ENCODE data around the gene UBE2M. TPM values are rescaled to one million over a fixed set of nuclear protein-coding genes. Genes with fewer than 3 reads are reported as not detected.

The UBE2M gene
- polyA plus RNA-seq, 6 donors from 2014 or later = 10.8 to 24.2 (median 16.8) TPM

DNA sequence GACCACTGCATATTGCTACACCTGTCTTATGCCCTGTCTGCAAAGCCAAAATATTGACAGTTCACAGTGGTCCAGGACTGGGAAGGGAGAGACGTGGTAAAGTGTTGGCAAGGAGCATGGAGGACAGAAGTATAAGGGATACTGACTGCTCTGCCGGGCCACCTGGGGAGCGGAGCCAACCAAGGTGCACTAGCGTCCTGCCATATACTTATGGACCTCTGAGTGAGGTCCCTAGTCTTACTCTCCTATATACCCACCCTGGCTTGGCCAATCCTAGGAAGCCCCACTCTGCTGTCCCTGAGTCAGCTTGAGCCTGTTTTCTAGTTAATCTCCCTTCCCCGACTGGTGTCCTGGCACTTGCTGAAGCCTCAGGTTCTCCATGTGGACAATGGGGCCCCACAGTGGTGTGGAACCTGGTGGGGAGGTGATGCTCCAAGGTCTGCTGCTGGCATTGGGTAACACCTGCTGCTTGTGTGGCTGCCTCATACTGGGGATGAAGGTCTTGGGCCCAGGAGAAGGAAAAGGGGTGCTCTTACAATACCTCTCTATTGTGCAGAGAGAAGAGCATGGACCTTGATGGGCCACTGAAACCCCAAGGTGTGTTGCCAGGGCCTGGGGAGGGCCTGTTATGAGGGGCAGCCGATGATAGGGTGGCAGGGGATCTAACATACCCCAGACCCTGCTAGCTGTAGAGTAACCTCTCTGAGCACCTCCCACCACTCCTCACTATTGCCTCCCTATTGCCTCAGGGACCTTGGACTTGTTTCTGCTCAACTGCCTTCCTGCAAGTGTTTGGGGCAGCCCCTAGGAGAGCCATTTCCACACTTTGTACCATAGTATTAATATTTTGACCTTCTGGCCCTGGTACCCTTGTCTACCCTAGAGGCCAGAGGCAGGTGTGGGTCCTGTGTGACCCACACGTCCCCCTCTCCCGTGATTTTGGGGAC is 21.3 kb downstream of the UBE2M start:
- Mint-ChIP-seq H3K27me3 (peaks cover 0 to 22% (median 14%) of the 10 kb centered on the region in 3 donors), H3K4me1 (peaks cover 12 to 20% (median 14%) of the 10 kb centered on the region in 3 donors), H3K4me3 (peak overlapping the region in 7 of 8 donors; percentile 45 to 89 (median 73)), H3K36me3 (no peaks in the 10 kb centered on the region), H3K27ac (peak overlapping the region in 1 of 6 donors; percentile 56), H3K9me3 (peaks cover 0 to 2% (median 0%) of the 10 kb centered on the region in 7 donors)
- DNase-seq = no peak
- no peak for ATAC-seq (ENCODE audit: low read depth in 2 of 2)

DNA sequence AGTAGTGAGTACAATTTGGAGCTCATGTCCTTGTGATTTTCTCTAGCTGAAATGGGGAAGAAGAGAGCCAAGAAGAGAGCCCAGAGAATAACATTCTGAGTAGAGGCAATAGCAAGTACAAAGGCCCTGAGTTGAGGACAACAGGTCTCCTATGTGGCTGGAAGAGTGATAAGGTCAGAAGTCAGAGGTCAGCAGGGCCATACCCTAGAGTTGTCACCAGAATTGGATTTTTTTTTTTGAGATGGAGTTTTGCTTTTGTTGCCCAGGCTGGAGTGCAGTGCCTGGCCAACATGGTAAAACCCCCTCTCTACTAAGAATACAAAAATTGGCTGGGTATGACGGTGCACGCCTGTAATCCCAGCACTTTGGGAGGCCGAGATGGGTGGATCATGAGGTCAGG is 22.6 kb downstream of the UBE2M start:
- ATAC-seq (ENCODE audit: low read depth in 2 of 2) = no peak
- H3K27ac Mint-ChIP-seq = no peak overlapping the region

DNA sequence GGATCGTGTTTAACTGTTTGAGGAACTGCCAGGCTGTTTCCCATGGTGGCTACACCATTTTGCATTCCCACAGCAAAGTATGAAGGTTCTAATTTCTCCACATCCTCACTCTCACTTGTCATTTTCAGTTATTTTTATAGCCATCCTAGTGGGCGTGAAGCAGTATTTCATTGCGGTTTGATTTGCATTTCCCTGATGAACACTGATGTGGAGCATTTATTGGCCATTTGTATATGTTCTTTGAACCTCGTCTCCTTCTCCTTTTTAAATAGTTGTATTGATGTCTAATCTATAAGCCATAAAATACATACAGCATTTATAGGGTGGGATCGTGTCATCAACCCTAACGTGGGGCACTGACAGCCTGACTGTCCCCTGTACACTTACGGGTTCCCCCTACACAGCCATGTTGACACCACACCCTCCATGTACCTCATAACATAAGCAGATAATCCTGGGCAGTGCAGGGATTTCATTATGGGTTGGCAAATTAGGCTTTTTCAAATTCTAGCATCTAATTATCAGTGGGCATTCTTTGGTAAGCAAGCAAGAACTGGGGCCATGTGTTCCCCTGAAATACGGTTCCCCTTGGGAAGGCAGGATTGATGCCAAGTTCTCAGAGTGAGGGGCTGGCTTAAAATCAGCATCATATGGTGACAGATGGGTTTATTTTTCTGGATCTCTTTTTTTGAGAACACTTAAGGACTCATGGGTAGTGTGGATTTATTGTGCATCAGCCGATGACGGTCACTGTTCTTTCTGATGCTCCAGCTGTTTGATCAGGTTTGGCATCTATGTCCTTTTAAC is 27.2 kb downstream of the UBE2M start:
- Mint-ChIP-seq H3K27me3 (no peaks in the 10 kb centered on the region), H3K4me3 (peak overlapping the region in 6 of 8 donors; percentile 7 to 78 (median 45)), H3K9me3 (no peaks in the 10 kb centered on the region), H3K4me1 (peaks cover 14 to 18% (median 16%) of the 10 kb centered on the region in 3 donors), H3K36me3 (no peaks in the 10 kb centered on the region), H3K27ac (peak overlapping the region in 4 of 6 donors; percentile 35 to 90 (median 70))
- DNase-seq (no peak), ATAC-seq (ENCODE audit: low read depth in 2 of 2) (peak; percentile 65 to 81)

More for the DNA sequence above, 22.6 kb downstream of the UBE2M start:
- no peak for DNase-seq
- Mint-ChIP-seq H3K4me1 (peaks cover 24 to 32% (median 25%) of the 10 kb centered on the region in 3 donors), H3K36me3 (no peaks in the 10 kb centered on the region), H3K4me3 (peak overlapping the region in 1 of 8 donors; percentile 19), H3K27me3 (peaks cover 0 to 22% (median 14%) of the 10 kb centered on the region in 3 donors), H3K9me3 (peaks cover 0 to 2% (median 0%) of the 10 kb centered on the region in 7 donors)

DNA sequence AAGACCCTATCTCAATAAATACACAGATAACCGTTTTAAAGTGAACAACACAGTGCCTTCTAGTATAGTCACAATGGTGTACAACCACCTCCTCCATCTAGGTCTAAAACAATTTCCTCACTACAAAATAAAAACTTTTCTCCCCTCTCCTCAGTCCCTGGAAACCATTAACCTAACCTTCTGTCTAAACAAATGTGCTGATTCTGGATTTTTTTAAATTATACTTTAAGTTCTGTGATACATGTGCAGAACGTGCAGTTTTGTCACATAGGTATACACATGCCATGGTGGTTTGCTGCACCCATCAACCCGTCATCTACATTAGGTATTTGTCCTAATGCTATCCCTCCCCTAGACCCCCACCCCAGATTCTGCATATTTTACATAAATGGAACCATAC is 29.0 kb downstream of the UBE2M start:
- ATAC-seq (ENCODE audit: low read depth in 2 of 2) (no peak), DNase-seq (no peak)
- Mint-ChIP-seq H3K4me1 (peaks cover 14 to 18% (median 16%) of the 10 kb centered on the region in 3 donors), H3K36me3 (no peaks in the 10 kb centered on the region), H3K9me3 (no peaks in the 10 kb centered on the region), H3K4me3 (no peak overlapping the region), H3K27me3 (no peaks in the 10 kb centered on the region), H3K27ac (no peak overlapping the region)

DNA sequence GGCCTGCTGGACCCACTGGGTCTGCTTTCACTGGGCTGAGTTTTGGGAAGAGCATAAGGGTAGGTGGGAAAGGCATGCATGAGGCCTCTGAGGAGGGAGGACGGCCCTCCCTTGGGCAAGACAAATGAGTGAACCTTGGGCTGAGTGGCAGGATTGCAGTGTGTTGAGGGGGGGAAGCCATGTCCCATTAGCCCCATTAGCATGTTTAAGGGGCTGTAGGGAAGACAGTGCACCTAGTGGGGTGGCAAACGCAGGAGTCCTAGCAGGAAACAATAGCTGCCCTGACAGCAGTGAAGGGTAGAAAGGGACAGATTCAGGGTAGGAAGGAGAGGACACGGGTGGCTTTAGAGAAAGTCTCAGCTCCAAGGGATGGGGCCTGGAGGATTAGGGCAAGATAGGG is 35.7 kb downstream of the UBE2M start:
- Mint-ChIP-seq H3K4me3 (peak overlapping the region in 1 of 8 donors; percentile 9), H3K36me3 (no peaks in the 10 kb centered on the region), H3K9me3 (peaks cover 0 to 4% (median 0%) of the 10 kb centered on the region in 7 donors), H3K27ac (peak overlapping the region in 1 of 6 donors; percentile 38), H3K4me1 (peaks cover 27 to 29% (median 28%) of the 10 kb centered on the region in 3 donors), H3K27me3 (no peaks in the 10 kb centered on the region)
- DNase-seq (no peak), ATAC-seq (ENCODE audit: low read depth in 2 of 2) (no peak)

DNA sequence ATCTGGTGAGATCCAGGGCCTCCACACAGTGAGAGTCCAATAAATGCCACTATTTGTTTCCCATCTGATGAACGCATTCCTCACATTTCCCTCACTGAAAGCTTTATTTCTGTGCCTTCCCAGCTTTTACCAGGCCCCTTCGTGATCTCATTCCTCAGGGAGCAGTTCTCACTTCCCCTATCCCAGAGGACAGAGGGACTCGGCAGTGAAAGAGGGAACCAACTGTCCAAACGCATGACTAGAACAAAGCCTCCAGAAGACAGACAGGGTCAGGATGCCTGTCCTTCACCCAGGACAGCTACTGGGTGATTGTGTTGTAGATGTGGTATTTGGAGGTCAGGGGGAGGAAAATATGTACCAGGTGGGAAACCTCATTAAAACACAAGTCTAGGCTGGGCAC is 36.8 kb downstream of the UBE2M start:
- no peaks in the 10 kb centered on the region for H3K27me3 Mint-ChIP-seq
- peak overlapping the region in 3 of 8 donors; percentile 32 to 63 (median 40) for H3K4me3 Mint-ChIP-seq
- H3K4me1 Mint-ChIP-seq = peaks cover 27 to 35% (median 32%) of the 10 kb centered on the region in 3 donors
- H3K36me3 Mint-ChIP-seq = no peaks in the 10 kb centered on the region
- peak overlapping the region in 2 of 6 donors; percentile 16 to 77 for H3K27ac Mint-ChIP-seq
- no peak for ATAC-seq (ENCODE audit: low read depth in 2 of 2)
- peaks cover 0 to 4% (median 0%) of the 10 kb centered on the region in 7 donors for H3K9me3 Mint-ChIP-seq
- no peak for DNase-seq

DNA sequence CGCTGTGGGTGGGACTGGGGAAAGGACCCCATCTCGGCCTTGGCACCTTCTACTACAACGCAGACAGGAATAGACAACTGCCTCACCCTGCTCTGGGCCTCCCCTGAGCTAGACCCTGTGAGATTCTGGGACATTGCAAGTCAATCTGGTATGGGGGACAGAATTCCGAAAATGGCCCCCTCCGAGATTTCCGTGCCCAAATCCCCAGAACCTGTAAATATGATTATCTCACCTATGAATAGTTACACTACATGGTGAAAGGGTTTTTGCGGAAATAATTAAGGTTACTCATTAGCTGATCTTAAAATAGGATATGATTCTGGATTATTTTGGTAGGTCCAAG is 38.2 kb downstream of the UBE2M start:
- H3K36me3 Mint-ChIP-seq = no peaks in the 10 kb centered on the region
- peaks cover 34 to 44% (median 42%) of the 10 kb centered on the region in 3 donors for H3K4me1 Mint-ChIP-seq
- peak overlapping the region; percentile 91 to 100 (median 97) for H3K4me3 Mint-ChIP-seq
- H3K9me3 Mint-ChIP-seq = peaks cover 0 to 4% (median 0%) of the 10 kb centered on the region in 7 donors
- H3K27ac Mint-ChIP-seq = peak overlapping the region; percentile 98 to 99 (median 99)
- H3K27me3 Mint-ChIP-seq = no peaks in the 10 kb centered on the region
- no peak for ATAC-seq (ENCODE audit: low read depth in 2 of 2)
- no peak for DNase-seq

DNA sequence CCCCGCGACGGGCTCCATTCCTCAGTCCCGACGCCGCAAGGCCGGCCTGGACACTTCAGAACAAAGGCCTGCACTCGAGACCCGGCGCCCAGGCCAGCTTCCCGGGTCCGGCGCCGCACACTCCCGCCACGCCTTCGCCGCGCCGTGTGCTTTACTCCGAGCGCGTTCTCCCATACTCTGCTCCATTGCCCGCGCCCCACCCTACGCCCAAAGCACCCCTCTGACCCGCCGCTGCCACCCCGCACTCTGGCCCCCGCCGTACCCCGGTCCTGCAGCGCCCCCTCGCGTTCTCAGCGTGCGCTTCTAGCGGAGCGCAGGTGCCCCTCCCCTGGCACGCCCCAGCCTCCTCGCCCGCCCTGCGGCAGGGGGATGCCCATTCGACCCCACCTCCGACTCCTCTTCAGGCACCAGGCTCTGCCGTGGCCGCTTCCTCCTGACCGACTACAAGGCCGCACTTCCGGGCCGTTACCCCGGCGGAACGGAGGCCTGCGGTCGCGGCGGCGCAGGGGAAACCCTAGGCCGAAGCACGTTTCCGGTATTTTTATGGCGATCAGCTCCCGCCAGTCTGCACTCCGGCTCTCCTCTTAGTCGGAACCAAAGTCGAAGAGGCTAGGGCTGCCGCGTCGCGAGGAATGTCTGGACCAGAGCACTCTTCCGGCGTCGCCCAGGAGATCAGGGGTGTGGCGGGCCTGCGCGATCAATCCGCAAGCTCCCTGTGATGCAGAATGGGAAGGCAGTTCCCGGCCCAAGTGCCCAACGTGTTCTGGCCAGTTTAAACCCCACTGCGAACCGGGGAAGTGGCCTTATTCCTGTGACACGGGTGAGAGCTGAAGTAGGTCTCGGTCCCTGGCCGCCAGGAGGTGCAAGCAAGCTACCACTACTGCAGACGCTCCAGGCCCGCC is 38.8 kb downstream of the UBE2M start, which contains the start of gene ZBTB45:
TSS of gene ZBTB45 (minus strand) at position 456 of the 902 bp plus-strand sequence. CDS start 2,137 bp downstream, outside the sequence.
- Mint-ChIP-seq H3K36me3 (no peaks in the 10 kb centered on the region), H3K9me3 (peaks cover 0 to 4% (median 0%) of the 10 kb centered on the region in 7 donors), H3K4me3 (peak within 1 kb of the TSS; percentile 91 to 100 (median 97)), H3K4me1 (peaks cover 37 to 49% (median 47%) of the 10 kb centered on the region in 3 donors), H3K27ac (peak within 1 kb of the TSS; percentile 98 to 99 (median 99)), H3K27me3 (no peaks in the 10 kb centered on the region)
- ATAC-seq (ENCODE audit: low read depth in 2 of 2) (peak; percentile 79), DNase-seq (peak; percentile 93)

DNA sequence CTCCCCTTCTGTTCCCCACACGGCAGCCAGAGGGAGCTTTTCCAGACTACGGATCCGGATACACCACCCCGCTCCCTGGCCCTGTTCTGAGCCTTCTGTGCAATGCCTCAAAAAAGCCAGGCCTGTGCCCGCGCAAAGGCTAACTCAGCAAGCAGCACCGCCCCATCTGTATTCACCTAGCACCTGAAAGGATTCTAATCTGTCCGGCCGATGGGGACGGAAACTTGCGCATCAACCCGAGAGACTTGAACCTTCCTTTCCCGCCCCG is 39.4 kb downstream of the UBE2M start:
- ATAC-seq (ENCODE audit: low read depth in 2 of 2) = peak; percentile 4
- peaks cover 42 to 54% (median 52%) of the 10 kb centered on the region in 3 donors for H3K4me1 Mint-ChIP-seq
- H3K27me3 Mint-ChIP-seq = no peaks in the 10 kb centered on the region

DNA sequence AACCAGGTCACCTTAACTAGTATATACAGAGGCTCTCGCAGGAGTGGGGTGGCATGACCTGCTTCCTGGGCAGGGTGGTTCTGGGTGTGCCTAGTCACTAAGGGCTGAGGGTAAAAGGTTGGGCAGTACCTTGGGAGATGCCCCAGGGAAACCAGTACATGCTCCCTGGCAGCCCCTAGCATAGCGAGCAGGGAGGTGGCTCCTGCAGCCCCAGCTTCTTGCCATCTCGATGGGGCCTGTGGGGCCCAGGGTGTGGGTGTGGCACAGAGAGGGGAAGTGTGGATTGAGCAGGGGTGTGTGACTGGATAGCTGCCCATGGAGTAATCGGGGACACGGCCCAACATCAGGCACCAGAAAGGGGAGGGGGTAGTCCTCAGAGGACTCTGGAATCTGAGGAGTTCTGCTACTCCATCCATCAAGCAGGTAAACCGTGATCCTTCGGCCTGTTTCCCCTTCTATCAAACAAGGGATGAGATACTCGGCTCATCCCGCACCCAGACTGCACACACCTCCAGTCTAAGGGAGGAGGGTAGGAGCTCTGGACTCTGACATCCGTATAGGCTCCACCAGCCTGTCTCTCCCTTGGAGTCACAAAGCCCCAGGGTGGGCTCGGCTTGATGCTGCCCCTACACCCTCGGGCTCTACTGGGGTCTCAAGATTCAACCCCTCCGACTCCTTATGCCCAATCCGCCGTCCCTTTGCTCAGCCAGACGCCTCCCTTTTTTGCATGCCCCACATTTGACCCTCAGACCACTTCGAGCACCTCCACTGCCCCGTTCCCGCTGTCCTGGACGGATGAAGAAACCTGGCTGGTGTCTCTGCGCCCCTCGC is 39.9 kb downstream of the UBE2M start:
- no peak for DNase-seq
- Mint-ChIP-seq H3K4me3 (peak overlapping the region; percentile 91 to 100 (median 97)), H3K4me1 (peaks cover 47 to 58% (median 56%) of the 10 kb centered on the region in 3 donors), H3K27ac (peak overlapping the region; percentile 98 to 99 (median 99)), H3K36me3 (no peaks in the 10 kb centered on the region), H3K9me3 (peaks cover 0 to 4% (median 0%) of the 10 kb centered on the region in 7 donors), H3K27me3 (no peaks in the 10 kb centered on the region)
- ATAC-seq (ENCODE audit: low read depth in 2 of 2) = no peak

More for the DNA sequence above, 39.4 kb downstream of the UBE2M start:
- H3K4me3 Mint-ChIP-seq = peak overlapping the region; percentile 91 to 100 (median 97)
- peaks cover 0 to 4% (median 0%) of the 10 kb centered on the region in 7 donors for H3K9me3 Mint-ChIP-seq
- DNase-seq = peak; percentile 29
- H3K36me3 Mint-ChIP-seq = no peaks in the 10 kb centered on the region
- H3K27ac Mint-ChIP-seq = peak overlapping the region; percentile 98 to 99 (median 99)

DNA sequence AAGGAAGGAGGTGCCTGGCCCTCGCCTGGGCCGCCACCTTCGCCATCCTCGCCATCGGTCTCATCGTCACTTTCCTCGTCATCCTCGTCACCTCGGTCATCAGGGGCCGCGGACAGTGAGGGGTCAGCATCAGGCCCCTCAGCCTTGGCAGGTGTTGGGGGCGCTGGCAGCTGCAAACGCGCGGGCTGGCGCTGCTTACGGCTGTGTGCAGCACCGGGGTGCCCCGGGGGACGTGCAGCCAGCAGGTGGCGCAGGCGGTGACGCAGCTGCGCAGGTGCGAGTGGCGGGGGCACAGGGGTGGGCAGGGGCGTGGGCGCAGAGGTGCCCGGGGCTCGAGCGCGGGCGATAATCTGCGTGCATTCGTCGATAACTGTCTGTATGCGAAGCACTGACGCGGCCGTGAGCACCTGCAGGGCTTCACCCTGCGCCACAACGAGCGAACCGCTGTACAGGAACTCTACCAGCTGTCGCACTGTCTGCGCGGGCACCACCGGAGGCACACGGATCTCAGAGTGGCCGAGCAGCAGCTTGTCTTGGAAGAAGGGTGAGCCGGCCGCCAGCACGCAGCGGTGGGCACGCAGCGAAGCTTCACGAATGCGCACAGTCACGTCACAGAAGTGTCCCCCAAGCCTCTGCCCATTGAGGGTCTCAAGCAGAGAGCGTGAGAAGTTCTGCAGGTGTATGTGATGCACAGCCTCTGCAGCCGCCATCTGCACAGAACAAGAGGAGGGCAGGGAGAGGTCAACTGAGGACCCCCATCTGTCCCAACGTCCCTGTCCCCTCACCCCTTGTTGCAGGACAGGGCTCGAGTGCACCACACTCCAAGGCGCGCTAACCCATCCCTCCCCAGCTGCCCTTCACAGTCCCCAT is 41.2 kb downstream of the UBE2M start:
- Mint-ChIP-seq H3K9me3 (peaks cover 0 to 4% (median 0%) of the 10 kb centered on the region in 7 donors), H3K27me3 (no peaks in the 10 kb centered on the region), H3K4me1 (peaks cover 47 to 71% (median 56%) of the 10 kb centered on the region in 3 donors), H3K36me3 (no peaks in the 10 kb centered on the region), H3K27ac (no peak overlapping the region), H3K4me3 (peak overlapping the region in 5 of 8 donors; percentile 16 to 100 (median 86))
- DNase-seq (no peak), ATAC-seq (ENCODE audit: low read depth in 2 of 2) (no peak)
